Prostate gland (tissue), 2 donors: ENCODE results near the gene DAPK1.

Experiments used
- POLR2AphosphoS5 ChIP-seq: sonication (generic); formaldehyde crosslinking; IDR thresholded peaks from one replicate; pipeline ENCODE4 v1.6.1; 2017; ENCODE audit warnings: antibody characterized with exemption
- TF ChIP-seq, protein P1 (sequence below), 4 experiments: fragments of 200-600 bp in 2 of 4; fragments of 450-650 bp in 2 of 4; sonication (generic) in 2 of 4; IDR thresholded peaks; 1 replicate in 3 of 4; 2 replicates in 1 of 4; pipeline ENCODE4 v1.5.1; 2016 to 2019; ENCODE audit warnings: antibody characterized with exemption in 4 of 4, mild to moderate bottlenecking in 2 of 4, moderate library complexity in 2 of 4

GRCh38 chr9:87685871-87686519 lies 188.3 kb downstream of the DAPK1 start:
- TF ChIP-seq, protein P1, sequence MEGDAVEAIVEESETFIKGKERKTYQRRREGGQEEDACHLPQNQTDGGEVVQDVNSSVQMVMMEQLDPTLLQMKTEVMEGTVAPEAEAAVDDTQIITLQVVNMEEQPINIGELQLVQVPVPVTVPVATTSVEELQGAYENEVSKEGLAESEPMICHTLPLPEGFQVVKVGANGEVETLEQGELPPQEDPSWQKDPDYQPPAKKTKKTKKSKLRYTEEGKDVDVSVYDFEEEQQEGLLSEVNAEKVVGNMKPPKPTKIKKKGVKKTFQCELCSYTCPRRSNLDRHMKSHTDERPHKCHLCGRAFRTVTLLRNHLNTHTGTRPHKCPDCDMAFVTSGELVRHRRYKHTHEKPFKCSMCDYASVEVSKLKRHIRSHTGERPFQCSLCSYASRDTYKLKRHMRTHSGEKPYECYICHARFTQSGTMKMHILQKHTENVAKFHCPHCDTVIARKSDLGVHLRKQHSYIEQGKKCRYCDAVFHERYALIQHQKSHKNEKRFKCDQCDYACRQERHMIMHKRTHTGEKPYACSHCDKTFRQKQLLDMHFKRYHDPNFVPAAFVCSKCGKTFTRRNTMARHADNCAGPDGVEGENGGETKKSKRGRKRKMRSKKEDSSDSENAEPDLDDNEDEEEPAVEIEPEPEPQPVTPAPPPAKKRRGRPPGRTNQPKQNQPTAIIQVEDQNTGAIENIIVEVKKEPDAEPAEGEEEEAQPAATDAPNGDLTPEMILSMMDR (IDR thresholded peaks at IDR 0.05) = no peak
- no peak for TF ChIP-seq POLR2AphosphoS5
